H7 (cell line): ENCODE measurements around the gene POLD1. TPM values are rescaled to one million over a fixed set of nuclear protein-coding genes. Genes with fewer than 3 reads are reported as not detected.

Experiments used
- DNase-seq: peaks from one replicate; pipeline ENCODE4 v3.0.0; 2012
- H3K27me3 ChIP-seq: 2 replicates; pipeline ENCODE4 v1.6.0; 2011; ENCODE audit warnings: mild to moderate bottlenecking, low read length; ENCODE audit not compliant: control insufficient read depth, insufficient read depth
- H3K36me3 ChIP-seq: replicated peaks from 2 replicates; pipeline ENCODE4 v1.5.1; 2011; ENCODE audit warnings: low read length; ENCODE audit not compliant: control insufficient read depth, insufficient read depth
- H3K4me3 ChIP-seq: 2 replicates; pipeline ENCODE4 v1.5.1; 2011; ENCODE audit warnings: low read depth, mild to moderate bottlenecking, control low read depth, low read length, moderate library complexity; ENCODE audit not compliant: insufficient read depth
- total RNA-seq: library from RNA; depleted of rRNA; stranded (reverse); fragments of >200 nt; shearing (Covaris generic); gene quantifications from 2 replicates; pipeline ENCODE4 v1.2.3, GENCODE V29; 2014; rRNA removed

The POLD1 gene
- total RNA-seq, 1 experiment from 2014 or later, result 167 TPM

- no peak overlapping the region for H3K4me3 ChIP-seq
- peak; percentile 95 for DNase-seq
- no peaks in the 10 kb centered on the region for H3K36me3 ChIP-seq
- peaks cover 2% of the 10 kb centered on the region; the same call in 1 of the 2 replicates for H3K27me3 ChIP-seq
Measured at GRCh38 chr19:50461066-50461875, 77.1 kb downstream of the POLD1 start.

GRCh38 chr19:50462970-50463369 lies 78.8 kb downstream of the POLD1 start:
- Histone ChIP-seq H3K27me3 (peaks cover 2% of the 10 kb centered on the region; the same call in 1 of the 2 replicates), H3K36me3 (no peaks in the 10 kb centered on the region), H3K4me3 (no peak overlapping the region)
- no peak for DNase-seq

GRCh38 chr19:50464348-50464747 lies 80.2 kb downstream of the POLD1 start:
- Histone ChIP-seq H3K36me3 (no peaks in the 10 kb centered on the region), H3K4me3 (no peak overlapping the region), H3K27me3 (no peaks in the 10 kb centered on the region; the same call in 1 of the 2 replicates)
- no peak for DNase-seq

GRCh38 chr19:50465000-50465399 lies 80.9 kb downstream of the POLD1 start:
- H3K36me3 ChIP-seq, result no peaks in the 10 kb centered on the region

GRCh38 chr19:50465986-50466705 lies 82.0 kb downstream of the POLD1 start:
- DNase-seq, result peak; percentile 94
- no peak overlapping the region for H3K4me3 ChIP-seq
- H3K27me3 ChIP-seq, result no peaks in the 10 kb centered on the region; the same call in 1 of the 2 replicates
- no peaks in the 10 kb centered on the region for H3K36me3 ChIP-seq

More at GRCh38 chr19:50465000-50465399, 80.9 kb downstream of the POLD1 start:
- H3K27me3 ChIP-seq, result no peaks in the 10 kb centered on the region; the same call in 1 of the 2 replicates
- H3K4me3 ChIP-seq, result no peak overlapping the region
- DNase-seq, result no peak

- DNase-seq, result no peak
- no peak overlapping the region for H3K4me3 ChIP-seq
- no peaks in the 10 kb centered on the region for H3K36me3 ChIP-seq
- H3K27me3 ChIP-seq, result no peaks in the 10 kb centered on the region; the same call in 1 of the 2 replicates
Measured at GRCh38 chr19:50466706-50467039, 82.5 kb downstream of the POLD1 start.

- Histone ChIP-seq H3K27me3 (no peaks in the 10 kb centered on the region; the same call in 1 of the 2 replicates), H3K4me3 (no peak overlapping the region), H3K36me3 (no peaks in the 10 kb centered on the region)
- no peak for DNase-seq
Measured at GRCh38 chr19:50467566-50467965, 83.4 kb downstream of the POLD1 start.

Other genes starting within 250 kb of the POLD1 start
- not detected in 2 replicates for gene IZUMO2, start 221.1 kb upstream of the POLD1 start, total RNA-seq
- gene MYH14, start 180.7 kb upstream of the POLD1 start, total RNA-seq, result 4.1 and 6.1 TPM in 2 replicates
- gene KCNC3, start 55.0 kb upstream of the POLD1 start, total RNA-seq, result 0.14 and 0.37 TPM in 2 replicates
- gene NAPSA, start 18.7 kb upstream of the POLD1 start, total RNA-seq, result 0.44 and 0.59 TPM in 2 replicates
- gene NR1H2, start 7.9 kb upstream of the POLD1 start, total RNA-seq, result 73.7 and 90.1 TPM in 2 replicates
- 0.81 and 8.8 TPM in 2 replicates for gene SPIB, start 34.6 kb downstream of the POLD1 start, total RNA-seq
- 0.24 and 0.55 TPM in 2 replicates for gene MYBPC2, start 48.5 kb downstream of the POLD1 start, total RNA-seq
- 146 and 166 TPM in 2 replicates for gene EMC10, start 92.2 kb downstream of the POLD1 start, total RNA-seq
- gene GARIN5A, start 92.5 kb downstream of the POLD1 start, total RNA-seq, result 4.5 and 8.1 TPM in 2 replicates
- 4.7 and 4.9 TPM in 2 replicates for gene JOSD2, start 126.8 kb downstream of the POLD1 start, total RNA-seq
- not detected in 2 replicates for gene ASPDH, start 129.6 kb downstream of the POLD1 start, total RNA-seq
- 2.4 and 3.5 TPM in 2 replicates for gene LRRC4B, start 184.1 kb downstream of the POLD1 start, total RNA-seq